Stromal cell of bone marrow (primary cell): ENCODE data around the gene PIK3C2G.

Experiments used
- DNase-seq: peaks from one replicate; pipeline ENCODE4 v3.0.0-alpha.2; 2012; ENCODE audit warnings: low read depth

The PIK3C2G gene

DNA sequence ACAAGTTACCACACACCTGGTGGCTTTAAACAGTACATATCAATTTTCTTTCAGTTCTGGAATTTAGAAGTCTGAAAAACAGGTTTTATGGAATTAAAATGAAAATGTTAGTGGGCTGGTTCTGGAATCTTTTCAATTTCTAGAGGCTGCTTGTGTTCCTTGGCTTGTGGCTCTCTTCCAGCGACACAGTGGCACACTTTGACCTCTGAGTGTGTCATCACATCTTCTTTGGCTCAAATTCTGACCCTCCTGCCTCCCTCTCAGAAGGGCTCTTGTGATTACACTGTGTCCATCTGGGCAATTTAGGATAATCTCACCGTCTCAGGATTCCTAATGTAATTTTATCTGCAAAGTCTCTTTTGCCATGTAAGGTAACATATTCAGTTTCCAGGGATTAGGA, 306.5 kb downstream of the PIK3C2G start:
- no peak for DNase-seq

DNA sequence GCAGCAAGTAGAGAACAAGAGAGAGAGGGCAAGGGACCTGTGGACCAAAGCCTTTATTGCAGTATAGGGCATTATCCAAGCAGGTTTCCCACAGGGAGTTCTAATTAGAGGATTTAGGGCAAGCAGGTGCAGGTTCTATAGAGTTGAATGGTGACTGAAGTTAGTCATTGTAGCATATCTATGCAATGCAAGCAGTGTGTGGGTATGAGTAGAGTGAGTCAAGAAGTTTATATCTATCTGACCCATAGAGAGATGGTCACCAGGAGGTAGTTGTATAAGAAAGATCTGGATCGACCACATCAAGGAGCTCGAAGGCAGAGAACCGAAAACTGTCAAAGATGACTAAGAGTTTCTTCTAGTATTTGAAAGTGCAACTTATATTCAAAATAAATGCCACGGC, 309.2 kb downstream of the PIK3C2G start:
- DNase-seq = no peak

DNA sequence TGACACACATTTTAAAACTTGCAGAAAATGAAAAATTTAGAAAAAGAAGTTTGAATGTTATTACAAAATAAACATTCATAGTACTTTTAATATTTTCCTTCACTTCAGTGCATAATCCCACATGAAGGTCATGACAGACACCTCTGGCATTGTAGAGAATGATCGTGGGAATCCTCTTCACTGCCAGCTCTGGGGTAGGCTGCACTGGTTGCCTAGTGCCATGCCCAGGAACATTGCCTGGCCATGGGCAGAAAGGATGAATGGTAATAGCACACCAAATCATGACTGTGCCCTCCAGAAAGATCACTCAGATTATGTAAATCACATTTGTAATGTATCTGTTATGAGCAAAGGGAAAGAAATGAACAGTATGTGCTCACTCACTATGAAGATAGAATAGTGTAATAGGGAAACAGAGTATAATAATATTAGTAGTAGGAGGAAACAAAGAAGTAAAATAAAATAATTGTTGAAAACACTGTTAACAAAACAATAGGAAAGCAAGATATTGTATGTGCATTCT, 314.8 kb downstream of the PIK3C2G start:
- DNase-seq = peak; percentile 6

DNA sequence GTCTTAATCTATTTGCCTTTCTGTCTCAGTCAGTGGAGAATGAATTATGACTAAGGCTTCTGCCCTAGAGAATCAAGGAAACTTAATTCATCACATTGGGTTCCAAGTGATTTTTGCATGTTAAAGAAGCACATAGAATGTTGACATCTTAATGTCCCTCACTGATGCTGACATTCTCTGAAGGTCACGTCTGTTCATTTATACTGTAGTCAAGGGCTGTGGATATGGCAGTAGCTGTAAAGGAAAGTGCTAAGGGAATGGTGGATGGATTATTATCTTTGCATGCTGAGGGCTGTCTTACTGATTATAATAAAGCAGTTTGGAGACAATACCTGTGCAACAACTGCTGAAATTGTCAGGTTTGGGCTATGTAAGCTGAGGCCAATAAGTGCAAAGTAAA, 315.3 kb downstream of the PIK3C2G start:
- no peak for DNase-seq

DNA sequence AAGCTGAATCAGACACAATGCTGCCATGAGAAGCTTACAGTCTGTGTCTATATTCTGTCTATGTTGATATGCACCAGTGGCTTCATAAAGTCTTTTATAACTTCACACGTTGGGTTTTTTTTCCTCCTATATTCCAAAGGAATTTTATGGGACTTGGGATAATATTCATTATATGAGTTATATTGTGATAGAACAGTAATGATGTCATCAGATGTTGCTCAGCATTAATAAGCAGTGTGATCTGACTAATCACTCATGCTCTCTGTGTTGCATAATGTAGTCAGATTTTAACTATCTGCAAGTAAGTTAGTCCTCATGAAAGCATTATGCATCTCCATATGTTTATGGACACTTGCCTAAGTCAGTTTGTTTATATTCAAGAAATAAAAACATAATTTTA, 316.9 kb downstream of the PIK3C2G start:
- DNase-seq = peak; percentile 9

DNA sequence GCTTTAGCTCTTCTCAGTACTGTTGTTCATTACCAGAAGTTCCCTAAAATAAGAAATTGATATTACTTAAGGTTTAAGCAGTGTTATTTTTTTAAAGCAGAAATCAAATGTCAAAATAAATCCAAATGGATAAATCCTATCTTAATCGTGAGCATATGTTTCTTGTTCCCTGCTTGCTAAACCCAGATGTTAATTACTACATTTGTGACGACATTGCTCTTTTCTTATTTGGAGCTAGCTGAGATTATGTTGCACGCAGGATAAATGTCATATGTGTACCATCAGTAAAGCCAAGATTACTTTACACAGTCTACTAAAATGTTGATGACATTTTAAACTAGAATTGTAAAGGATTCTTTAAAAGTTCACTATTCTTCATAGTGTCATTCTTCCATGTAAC, 319.0 kb downstream of the PIK3C2G start:
- DNase-seq = no peak

DNA sequence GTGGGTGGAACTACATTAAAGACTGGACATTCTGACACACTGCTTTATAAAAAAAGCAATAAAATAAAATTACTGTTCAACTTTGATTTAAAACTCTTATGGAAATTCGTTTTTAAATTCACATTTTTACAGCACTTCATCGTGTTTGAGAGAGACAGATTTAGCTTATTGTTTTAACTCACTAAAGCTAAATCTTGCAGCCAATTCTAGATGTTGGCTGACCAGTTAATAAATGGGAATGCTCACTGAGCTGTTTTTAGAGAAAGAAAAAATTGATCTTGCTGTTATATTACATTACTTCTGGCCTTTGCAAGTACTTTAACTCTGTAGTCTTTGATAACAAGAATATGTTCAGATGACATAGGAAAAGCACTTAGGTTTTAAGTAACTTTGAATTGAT, 319.4 kb downstream of the PIK3C2G start:
- DNase-seq = no peak

DNA sequence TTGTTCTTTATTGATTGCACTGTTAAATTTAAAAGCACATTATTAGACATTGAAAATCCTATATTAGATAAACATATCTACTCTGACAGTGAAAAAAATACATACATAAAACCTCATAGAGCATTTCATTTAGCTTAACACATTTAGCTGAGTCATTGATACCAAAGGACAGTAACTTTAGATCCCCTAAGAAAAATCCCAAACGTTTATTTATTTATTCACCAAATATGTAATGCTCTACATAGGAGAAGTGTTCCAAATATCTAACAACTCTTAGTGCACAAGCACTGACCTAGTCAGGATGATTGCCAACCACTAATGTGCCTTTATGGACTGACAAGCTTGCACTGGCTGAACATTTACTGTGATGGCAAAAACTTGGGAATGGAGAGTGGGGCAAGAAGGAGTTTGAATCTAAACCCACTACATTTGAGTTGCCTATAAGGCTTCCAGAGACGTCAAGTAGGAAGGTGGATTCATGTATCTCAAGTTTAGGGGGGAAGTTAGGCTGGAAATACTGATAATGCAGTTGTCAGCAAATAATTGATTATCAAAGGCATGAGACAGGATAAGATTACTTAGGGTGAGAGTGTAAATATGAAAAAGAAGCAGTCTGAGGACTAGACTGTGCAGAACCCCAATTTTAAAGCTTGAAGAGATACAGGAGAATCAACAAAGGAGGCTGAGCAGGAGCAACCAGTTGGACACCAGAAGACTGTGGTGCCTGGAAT, 320.1 kb downstream of the PIK3C2G start:
- no peak for DNase-seq

DNA sequence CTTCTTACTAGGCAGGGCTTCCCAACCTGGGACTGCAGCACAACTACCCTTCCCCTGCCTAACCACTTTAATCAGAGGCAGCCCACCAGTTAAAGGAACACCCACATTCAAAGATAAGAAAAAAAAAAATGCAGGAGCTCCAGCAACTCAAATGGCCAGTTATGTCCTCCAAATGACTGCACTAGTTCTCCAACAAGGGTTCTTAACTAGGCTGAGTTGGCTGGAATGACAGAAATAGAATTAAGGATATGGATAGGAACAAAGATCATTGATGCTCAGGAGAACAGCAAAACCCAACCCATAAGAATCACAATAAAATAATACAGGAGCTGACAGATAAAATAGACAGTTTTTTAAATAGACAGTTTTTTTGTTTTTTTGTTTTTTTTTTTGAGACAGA, 322.3 kb downstream of the PIK3C2G start:
- DNase-seq = no peak

DNA sequence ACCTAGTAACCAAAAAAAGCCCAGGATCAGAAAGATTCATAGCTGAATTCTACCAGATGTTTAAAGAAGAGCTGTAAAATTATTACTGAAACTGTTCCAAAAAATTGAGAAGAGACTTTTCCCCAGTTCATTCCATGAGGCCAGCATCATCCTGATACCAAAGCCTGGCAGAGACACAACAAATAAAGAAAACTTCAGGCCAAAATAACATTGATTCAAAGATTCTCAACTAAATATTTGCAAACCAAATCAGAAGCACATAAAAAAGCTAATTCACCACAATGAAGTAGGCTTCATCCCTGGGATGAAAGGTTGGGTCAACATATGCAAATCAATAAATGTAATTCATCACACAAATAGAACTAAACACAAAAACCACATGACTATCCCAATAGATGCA, 325.3 kb downstream of the PIK3C2G start:
- no peak for DNase-seq

DNA sequence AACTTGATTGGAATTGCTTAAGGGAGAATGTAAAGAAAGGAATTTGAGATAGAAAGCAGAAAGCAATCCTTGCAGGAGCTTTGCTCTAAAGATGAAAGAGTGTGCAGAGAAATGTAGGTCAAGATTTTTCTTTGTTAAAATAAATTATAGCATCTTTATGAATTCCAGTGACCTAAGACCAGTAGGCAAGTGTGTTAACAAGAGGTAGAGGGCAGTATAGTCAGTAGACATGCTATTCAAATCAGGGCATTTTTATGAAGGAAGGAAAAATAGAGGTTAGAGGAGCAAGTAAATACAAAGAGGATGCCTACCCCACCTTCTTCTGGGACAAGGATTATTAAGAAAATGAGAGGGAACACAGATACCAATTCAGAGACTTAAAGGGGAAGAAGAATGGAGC, 328.0 kb downstream of the PIK3C2G start:
- DNase-seq = no peak

DNA sequence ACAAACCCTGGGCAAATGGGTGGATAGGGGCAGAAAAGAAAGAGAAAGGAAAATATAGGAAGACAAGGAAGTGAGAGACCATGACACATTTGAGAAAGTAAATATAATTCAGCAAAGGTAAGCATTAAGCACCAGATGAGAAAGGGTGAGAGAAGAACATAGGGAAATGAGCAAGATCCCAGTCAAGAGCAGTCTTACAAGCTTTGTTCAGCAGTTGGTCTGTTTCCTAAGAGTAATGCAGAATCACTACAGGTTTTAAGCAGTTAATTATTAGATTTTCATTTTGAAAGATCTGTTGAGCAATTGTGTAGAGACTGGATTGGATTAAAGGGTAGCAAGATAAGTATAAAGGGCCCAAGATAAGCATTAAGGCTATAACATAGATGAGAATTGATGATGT, 330.2 kb downstream of the PIK3C2G start:
- no peak for DNase-seq

DNA sequence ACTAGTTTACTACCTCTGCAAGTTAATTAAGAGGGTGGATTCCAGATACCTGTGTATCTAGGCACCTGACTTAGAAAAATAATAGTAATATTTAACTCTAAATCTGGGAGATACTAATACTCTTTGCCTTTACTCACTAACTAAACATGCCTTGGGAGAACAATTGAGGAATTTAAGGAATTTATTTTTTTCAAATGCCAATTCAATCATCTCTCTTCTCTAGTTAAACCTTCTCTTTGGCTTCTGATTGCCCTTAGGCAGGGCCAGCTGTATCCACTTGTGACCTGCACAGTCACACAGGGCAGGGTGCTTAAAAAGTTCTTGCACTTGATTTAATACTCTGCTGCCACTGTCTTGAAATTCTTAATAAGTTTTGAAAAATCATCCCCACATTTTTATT, 334.1 kb downstream of the PIK3C2G start:
- DNase-seq = no peak

DNA sequence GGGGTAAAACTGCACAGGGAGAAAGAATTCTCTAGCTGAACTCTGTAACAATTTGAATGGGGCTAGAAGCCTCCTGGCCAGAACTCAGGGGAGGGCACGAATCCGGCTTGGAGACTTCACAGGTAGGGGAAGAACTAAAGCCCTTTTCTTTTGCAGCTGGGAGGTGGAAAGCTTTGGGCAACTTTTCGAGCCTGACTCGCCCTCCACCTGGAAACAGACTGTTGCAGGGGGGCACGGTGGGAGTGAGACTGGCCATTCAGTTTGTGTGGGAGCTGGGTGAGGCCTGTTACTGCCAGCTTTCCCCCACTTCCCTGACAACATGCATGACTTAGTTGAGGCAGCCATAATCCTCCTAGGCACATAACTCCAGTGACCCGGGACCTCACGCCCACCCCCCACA, 340.6 kb downstream of the PIK3C2G start:
- no peak for DNase-seq

DNA sequence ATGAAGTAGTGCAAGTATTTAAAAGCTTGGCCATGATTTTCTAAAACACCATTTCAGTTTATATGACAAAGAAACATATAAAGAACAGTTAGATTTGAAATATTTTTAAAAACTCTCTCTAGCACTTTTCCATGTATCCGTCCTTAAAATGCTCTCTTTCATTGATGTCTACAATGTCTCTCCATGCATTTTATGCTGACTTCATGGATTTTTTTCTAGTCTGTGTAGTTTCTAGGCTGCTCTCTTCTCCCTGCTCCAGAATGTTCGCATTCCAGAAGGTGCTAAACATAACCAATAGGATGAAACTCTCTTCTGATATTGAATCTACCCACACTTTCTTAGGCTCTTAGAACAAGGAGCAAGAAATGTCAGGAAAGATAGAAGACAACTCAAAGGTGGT, 351.7 kb downstream of the PIK3C2G start:
- DNase-seq = no peak

DNA sequence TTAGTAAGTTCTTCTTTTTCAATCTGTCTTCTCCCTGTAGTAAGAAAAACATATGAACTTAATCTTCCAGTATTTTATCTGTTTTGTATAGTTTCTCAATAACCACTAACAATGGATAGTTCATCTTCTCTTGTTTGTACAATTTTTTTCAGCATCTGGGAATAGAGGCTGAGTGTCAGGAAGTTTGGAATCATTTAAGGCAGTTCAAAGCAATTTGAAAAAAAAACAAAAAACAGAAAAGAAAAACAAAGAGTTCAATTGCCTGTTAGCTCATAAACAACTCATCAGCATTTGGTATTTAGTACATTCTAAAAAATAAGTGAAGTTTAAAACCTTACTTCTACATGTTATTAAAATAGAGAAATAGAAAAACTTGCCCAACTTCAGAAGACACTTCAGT, 359.7 kb downstream of the PIK3C2G start:
- DNase-seq = no peak

DNA sequence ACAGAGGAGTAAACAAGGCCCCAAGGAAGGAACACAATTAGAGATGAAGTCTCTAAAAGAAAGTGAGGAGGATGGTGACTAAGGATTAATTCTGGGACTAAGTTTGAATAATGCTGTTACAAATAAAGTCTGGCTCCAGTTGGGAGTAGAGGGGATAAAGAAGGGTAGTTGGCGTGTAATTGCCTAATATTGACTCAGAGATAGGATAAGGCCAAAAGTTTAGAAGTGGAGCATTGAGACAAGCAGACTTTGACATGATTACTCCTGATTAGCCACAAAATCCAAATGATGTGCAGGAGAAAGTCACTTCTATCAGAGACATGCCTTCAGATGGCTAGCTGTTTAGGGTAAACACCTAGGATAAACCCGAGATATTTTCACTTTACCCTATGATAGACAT, 368.1 kb downstream of the PIK3C2G start:
- DNase-seq = no peak

DNA sequence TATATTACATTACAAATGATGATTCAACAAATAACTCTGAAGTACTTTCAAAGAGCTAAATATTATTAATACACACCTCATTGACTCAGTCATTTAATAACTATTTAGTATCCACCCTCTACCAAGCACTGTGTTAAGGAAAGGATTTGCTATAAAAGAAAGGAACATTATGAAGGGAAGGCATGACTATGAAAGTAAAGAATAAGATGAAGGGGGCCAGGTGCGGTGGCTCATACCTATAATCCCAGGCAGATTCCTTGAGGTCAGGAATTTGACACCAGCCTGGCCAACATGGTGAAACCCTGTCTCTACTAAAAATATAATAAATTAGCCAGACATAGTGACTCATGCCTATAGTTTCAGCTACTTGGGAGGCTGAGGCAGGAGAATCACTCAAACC, 368.6 kb downstream of the PIK3C2G start:
- DNase-seq = no peak

DNA sequence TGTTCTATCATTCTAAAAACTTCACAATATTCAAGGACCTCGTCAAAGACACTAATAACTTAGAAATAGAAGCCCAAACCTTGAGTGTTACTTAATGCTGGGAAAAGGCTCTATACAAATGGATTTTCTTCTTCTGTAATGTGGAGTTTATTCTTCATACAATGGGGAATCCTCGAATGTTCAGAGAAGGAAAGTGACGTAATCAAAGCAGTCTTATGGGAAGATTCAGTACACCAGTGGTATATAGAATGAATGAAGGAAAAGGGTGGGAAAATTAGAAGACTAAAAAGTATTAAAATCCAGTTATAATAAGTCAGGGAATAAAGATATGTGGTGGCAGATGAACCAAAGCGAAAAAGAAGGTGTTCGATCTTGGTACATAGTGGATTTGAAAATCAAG, 370.0 kb downstream of the PIK3C2G start:
- no peak for DNase-seq

DNA sequence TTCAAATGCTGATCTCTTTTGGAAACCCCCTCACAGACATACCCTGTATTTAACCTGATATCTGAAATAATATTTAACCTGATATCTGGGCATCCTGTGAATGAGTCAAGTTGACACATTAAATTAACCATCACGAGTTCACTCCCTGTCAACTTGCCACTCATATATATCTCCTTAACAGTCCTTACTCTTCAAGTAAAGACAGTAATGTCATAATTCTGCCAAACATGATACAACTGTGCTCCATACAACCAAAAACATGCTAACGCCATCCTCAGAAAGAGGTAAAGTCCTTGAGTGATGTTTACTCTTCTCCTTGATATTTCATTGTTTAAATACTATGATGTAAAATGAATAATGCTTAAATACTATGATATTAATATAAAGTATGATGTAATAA, 371.5 kb downstream of the PIK3C2G start:
- no peak for DNase-seq

DNA sequence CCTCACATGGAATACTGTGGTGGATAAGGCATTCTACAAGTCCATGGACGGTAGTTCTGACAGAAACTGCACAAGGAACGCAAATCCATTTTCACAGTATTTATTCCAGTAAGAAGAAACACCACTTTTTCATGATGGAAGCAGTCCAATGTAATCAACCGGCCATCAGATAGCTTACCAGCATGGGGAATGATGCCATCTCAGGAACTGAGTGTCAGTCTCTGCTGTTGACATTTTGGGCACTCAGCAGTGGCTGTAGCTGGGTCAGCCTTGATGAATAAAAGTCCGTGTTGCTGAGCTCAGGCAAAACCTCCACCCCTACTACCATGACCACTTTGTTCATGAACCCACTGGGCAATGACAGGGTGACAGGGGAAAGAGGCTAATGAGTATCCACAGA, 373.1 kb downstream of the PIK3C2G start:
- DNase-seq = no peak

DNA sequence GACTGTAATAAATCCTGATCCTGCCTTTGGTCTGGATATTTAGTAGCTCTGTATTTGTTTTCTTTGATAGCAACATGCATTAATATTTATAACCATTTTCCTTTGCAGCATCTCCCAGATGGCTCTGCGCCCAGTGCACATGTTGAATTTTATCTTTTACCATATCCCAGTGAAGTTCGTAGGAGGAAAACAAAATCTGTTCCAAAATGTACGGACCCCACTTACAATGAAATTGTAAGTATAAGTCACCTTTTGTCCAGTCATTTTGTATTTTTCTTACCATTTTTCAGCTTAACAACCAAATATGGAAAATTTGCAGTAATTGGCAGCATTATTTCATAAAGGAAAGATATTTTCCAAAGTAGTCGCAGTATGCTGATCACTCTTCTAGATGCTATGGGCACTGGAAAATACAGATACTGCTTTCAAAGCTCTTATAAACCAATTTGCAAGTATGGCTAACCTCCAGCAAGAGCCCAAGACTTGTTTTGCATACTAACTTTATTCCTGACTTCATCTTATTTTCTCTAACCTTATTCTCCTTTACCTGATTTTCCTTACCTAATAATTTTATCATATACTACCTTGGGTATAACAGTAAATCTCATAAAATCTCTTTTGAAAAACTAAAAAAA, 379.1 kb downstream of the PIK3C2G start:
- no peak for DNase-seq

DNA sequence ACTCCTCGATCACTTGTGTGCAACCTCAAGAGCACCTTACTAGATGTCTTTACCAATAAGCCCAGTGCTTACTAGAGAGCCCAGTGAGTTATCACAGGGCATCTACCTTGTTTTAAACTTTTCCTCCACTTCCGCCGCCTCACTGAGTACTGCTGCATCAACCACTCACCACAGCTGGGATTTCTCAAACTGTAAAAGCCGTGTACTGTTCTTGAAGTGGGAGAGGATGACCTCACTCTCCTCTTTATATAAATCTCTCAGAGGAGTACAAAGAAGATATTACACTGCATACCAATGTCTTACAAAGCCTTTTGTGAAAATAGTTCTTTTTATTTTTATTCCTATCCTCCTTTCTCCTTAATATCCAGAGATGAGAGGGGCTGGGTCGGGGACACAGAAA, 382.4 kb downstream of the PIK3C2G start:
- peak; percentile 4 for DNase-seq

DNA sequence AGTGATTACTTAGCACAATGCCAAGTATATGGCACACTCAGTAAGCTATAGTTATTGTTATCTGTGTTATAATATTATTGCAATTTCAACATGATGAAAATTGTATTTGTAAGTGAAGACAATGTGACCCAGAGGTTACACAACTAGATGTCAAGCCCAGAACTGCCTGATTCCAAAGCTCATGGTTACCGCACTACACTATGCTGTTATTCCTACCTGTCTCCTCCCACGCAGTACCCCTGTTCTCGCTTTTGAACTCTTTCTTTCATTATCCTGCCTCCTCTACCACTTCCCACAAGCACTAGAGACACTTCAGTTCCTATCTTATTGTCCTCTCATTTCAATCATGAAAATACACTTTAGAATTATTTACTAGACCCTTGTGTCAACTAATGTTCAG, 383.2 kb downstream of the PIK3C2G start:
- no peak for DNase-seq
